Brain pericyte (primary cell): ENCODE data around the gene ECM1.

ENCODE experiments used
- DNase-seq: peaks from one replicate; pipeline ENCODE4 v3.0.0-alpha.2; 2012; ENCODE audit warnings: low read depth, low spot score

The ECM1 gene

GRCh38 chr1:150511985-150512660, 4.2 kb downstream of the ECM1 start:
- no peak for DNase-seq

DNA sequence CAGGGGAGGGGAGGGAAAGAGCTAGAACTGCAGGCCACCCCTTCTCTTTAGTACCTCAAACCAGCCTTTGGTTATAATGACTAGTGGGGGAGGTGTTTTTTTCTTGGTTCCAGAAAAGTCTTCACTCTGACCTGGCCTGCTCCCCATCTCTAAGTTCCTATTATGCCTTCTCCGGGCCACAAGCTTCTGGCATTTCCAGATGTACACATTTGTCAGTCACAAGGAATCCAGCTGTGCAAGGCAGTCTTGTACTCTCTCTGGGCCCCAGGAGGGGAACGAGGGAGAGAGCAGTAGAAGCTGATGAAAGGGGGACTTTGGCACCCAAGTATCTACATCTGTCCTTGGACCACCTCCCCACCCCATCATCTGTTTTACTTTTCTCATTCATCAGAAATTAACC, 4.9 kb downstream of the ECM1 start:
- no peak for DNase-seq

GRCh38 chr1:150513351-150513791, 5.5 kb downstream of the ECM1 start:
- no peak for DNase-seq

DNA sequence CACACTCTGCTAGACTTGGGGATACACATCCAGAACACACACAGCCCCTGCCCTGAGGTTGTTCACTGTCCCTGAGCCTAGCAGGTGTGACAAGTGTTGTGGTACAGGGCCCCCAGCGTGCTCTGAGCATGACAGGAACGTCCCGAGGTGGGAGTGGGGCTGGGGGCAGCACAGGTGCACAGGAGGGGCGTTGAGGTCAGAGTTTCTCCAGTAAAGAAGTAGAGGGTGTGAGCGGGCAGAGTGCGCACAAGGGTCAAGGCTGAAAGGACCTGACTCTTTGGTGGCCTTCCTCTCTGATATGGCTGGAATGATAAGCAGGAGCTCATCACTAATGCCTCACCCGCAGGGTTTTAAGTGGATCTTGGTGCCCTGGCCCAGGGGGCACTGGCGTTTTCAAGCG, 6.4 kb downstream of the ECM1 start:
- DNase-seq = no peak

DNA sequence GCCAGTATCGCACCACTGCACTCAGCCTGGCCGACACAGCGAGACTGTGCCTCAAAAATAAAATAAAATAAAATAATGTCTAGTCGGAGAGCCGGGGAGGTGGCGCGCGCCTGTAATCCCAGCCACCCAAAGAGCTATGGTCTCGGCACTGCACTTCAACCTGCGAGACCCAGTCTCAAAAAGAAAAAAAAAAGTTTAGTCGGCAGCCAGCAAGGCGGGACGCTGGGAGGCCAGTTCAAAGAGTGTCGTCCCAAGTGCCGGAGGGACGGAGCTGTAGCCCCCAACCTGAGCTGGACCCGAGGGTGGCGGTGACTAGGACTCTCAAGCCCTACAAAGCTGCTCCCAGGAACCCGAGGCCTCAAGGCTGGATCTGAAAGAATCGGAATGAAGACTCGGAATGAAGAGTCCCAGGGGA, 7.0 kb downstream of the ECM1 start:
- no peak for DNase-seq

GRCh38 chr1:150515328-150516049, 7.6 kb downstream of the ECM1 start, which contains the start of gene FALEC:
Gene FALEC, plus strand, starts transcription at chr1:150515752.
- DNase-seq = peak; percentile 87

DNA sequence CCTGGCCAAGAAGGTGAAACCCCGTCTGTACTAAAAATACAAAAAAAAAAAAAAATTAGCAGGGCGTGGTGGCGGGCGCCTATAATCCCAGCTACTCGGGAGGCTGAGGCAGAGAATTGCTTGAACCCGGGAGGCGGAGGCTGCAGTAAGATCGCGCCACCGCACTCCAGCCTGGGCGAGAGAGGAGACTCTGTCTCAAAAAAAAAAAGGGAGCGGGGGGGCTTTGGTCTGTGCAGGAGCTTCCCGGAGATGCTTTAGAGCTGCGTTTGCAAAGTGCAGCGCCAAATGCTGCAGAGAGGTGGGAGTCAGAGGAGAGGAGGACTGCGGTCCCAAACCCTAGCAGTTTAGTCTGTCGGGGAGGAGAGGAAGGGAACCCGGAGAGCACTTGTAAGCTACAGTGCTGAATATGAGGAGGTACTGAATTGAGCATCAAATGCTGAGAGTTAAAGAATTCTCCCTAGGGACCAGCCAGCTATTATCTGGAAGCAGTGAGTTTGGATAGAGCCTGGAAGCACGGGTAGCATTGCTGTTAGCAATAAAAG, 8.2 kb downstream of the ECM1 start:
- no peak for DNase-seq

- DNase-seq = no peak
Measured at GRCh38 chr1:150516616-150517015, 8.7 kb downstream of the ECM1 start.

- DNase-seq = no peak
Measured at GRCh38 chr1:150521196-150521968, 13.5 kb downstream of the ECM1 start.

GRCh38 chr1:150525348-150525747, 17.4 kb downstream of the ECM1 start:
- no peak for DNase-seq

DNA sequence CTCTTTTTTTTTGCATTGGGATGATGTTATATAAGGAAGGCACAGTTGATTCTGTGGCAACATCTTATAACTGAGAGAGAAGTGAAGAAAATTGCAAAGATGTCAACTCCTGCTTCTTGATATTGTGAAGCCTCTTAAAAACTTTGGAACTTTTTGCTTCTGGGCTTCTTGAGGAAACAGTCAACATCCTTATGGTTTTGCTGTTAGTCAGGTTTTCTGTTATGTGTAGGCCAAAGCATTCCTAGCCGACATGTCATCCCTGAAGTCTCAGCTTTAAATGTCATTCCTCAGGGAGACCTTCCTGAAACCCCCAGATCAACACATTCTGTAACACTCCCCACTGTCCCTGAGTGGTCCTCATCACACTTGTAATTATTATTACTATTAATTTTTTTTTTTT, 20.3 kb downstream of the ECM1 start:
- DNase-seq = no peak

DNA sequence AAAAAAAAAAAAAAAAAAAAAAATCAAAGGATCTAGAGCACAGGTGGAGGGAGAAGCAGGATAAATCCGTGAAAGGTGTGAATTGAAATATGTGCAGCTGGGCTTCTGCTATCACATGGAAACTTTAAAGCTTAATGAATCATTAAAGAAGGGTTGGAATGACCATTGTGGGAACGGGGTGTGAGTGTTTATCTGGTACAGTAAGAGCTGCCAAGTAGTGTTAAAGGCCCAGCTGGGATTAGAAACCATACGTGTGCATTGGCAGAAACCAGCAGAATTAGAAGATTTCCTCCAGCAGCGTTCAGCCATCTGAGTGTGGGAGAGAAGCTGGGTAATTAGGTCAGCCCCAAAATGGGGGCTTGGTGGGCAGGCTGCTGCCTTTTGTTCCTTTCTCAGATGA, 21.1 kb downstream of the ECM1 start:
- DNase-seq = no peak

GRCh38 chr1:150530491-150531159, 22.7 kb downstream of the ECM1 start:
- no peak for DNase-seq

GRCh38 chr1:150532860-150533259, 25.0 kb downstream of the ECM1 start:
- DNase-seq = no peak

- DNase-seq = no peak
Measured at GRCh38 chr1:150534002-150534401, 26.1 kb downstream of the ECM1 start.

DNA sequence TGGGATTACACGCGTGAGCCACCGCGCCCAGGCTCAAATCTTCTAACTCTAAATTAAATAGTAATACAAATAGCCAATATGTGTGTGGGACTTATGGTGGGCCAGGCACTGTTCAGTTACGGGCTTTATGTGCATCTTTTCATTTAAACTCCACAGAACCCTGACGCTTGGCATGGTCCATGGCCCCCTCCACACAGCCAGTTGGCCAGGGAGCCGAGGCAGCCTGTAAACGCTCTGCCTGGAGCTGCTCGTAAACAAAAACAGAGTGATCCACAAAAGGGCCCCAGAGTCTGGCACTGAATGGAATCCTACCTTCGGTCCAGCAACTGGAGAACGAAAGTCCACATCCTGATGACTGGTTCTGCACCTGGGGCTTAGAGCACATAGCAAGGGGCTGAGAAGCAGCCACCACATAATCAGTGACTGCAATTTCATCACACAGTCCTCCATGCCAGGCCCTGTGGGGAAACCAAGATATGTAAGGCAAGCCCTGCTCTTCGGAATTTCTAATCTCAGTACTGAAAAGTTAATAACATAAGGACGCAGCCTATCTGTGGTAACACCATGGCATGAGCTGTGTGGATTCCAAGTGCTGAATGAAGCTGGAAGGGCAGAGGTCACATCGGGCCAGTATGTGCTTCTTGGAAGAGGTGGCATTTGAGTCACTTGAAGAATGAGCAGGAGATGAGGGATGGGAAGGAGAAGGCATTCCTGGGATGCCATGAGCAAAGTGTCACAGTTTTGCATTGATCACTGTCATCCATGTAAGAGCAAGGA, 27.8 kb downstream of the ECM1 start:
- no peak for DNase-seq

- no peak for DNase-seq
Measured at GRCh38 chr1:150536836-150537731, 29.2 kb downstream of the ECM1 start.

DNA sequence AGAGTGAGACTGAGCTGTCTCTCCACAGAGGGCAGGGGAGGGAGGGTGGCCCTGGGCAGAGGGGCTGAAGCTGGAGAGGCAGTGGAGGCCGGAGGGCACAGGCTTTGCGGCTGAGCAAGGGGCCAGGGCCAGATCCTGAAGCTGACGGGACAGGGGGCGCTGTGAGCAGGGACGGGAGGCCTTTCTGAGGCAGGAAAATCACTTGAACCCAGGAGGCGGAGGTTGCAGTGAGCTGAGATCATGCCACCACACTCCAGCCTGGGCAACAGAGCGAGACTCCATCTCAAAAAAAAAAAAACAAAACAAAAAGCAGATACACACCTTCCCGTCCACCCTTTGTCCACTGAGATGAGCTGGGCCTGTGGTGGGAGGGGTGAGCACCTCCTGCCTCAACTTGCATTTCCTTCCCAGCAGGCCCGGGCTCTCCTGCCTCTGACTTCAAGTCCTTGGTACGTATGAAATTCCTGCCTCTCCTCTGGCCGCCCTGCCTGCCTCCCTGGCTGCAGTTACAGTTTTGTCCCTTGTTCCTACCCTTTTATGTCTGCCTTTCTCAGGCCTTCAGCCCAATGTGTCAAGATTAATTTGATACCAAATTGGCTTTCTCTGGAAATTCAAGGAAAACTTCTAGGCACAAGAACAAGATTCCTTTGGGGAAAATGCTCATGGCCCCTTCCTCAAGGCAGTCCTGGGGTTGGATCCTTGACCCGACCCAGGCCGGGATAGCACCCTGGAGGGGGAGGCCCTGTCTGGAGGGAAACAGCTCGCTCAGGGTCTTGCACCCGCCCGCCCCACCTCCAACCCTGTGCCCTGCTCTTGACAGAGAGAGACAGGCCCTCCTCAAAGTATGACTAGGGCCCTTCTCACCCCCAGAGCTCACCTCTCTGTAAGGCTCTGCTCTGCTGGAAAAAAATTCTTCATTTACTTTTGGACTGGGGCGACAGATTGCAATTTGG, 30.1 kb downstream of the ECM1 start:
- DNase-seq = no peak
